PC-3 (cell line): Measurements from ENCODE around the gene MRGPRD. TPM values are rescaled to one million over a fixed set of nuclear protein-coding genes. Genes with fewer than 3 reads are reported as not detected.

ENCODE experiments used
- ATAC-seq: fragments of 200-7000 bp; cut with Tn5 transposase; 2 replicates; pipeline ENCODE4 v1.9.1; 2020; ENCODE audit warnings: mild to moderate bottlenecking, moderate library complexity
- BruUV-seq: library from RNA; stranded (reverse); fragments of 400-500 nt; replicated peaks from 2 replicates; lab custom pipeline; 2021; lab: Mats Ljungman, UMichigan
- CTCF ChIA-PET: fragments of 300-600 bp; sonication (Branson Sonifier 250); formaldehyde crosslinking; loops from one replicate; lab custom pipeline; 2022; ENCODE audit warnings: antibody characterized with exemption; lab: Charles Lee
- POLR2A ChIA-PET: fragments of 300-600 bp; sonication (Branson Sonifier 250); formaldehyde crosslinking; loops from one replicate; lab custom pipeline; 2022; ENCODE audit warnings: antibody characterized with exemption; ENCODE audit not compliant: unreplicated experiment; lab: Charles Lee
- DNase-seq: peaks from one replicate; pipeline ENCODE4 v3.0.0-alpha.2; 2015
- H2AFZ ChIP-seq: fragments of 300-600 bp; sonication (generic); 2 replicates; pipeline ENCODE4 v1.6.0; 2016; ENCODE audit warnings: antibody characterized with exemption, low read length
- H3F3A ChIP-seq: fragments of 300-600 bp; sonication (generic); one replicate; pipeline ENCODE4 v1.6.0; 2017; ENCODE audit warnings: antibody characterized with exemption, low read length, control low read depth, mild to moderate bottlenecking; ENCODE audit not compliant: unreplicated experiment
- H3K27ac ChIP-seq: fragments of 300-600 bp; sonication (generic); 2 replicates; pipeline ENCODE4 v1.5.1; 2016; ENCODE audit warnings: mild to moderate bottlenecking, low read length
- H3K27me3 ChIP-seq: fragments of 300-600 bp; sonication (generic); 2 replicates; pipeline ENCODE4 v1.6.1; 2016; ENCODE audit warnings: low read length, mixed read lengths
- H3K36me3 ChIP-seq: fragments of 300-600 bp; sonication (generic); 2 replicates; pipeline ENCODE4 v1.6.1; 2016; ENCODE audit warnings: low read depth, mixed run types, low read length, mixed read lengths
- H3K4me1 ChIP-seq: fragments of 300-600 bp; sonication (generic); 2 replicates; pipeline ENCODE4 v1.5.1; 2016; ENCODE audit warnings: low read length; ENCODE audit not compliant: insufficient read depth
- H3K4me2 ChIP-seq: fragments of 300-600 bp; sonication (generic); 2 replicates; pipeline ENCODE4 v1.6.0; 2016; ENCODE audit warnings: low read length
- H3K4me3 ChIP-seq: fragments of 300-600 bp; sonication (generic); 2 replicates; pipeline ENCODE4 v1.5.1; 2016; ENCODE audit warnings: mild to moderate bottlenecking, low read length, mixed read lengths
- H3K79me2 ChIP-seq: fragments of 300-600 bp; sonication (generic); 2 replicates; pipeline ENCODE4 v1.6.1; 2017; ENCODE audit warnings: low read length, mixed read lengths
- H3K9ac ChIP-seq: fragments of 300-600 bp; sonication (generic); 2 replicates; pipeline ENCODE4 v1.6.0; 2016; ENCODE audit warnings: mild to moderate bottlenecking, low read length
- H3K9me2 ChIP-seq: fragments of 300-600 bp; sonication (generic); replicated peaks from 2 replicates; pipeline ENCODE4 v1.6.1; 2016; ENCODE audit warnings: mixed run types, low read length, mixed read lengths
- H3K9me3 ChIP-seq: fragments of 300-600 bp; sonication (generic); 2 replicates; pipeline ENCODE4 v1.6.1; 2016; ENCODE audit warnings: low read length, mixed read lengths
- H4K20me1 ChIP-seq: fragments of 300-600 bp; sonication (generic); 2 replicates; pipeline ENCODE4 v1.6.1; 2016; ENCODE audit warnings: low read length, mixed read lengths
- CTCF ChIP-seq: fragments of 300-600 bp; sonication (generic); conservative IDR thresholded peaks from 2 replicates; pipeline ENCODE4 v1.5.1; 2017; ENCODE audit warnings: antibody characterized with exemption, low read depth, mild to moderate bottlenecking, low read length
- EZH2 ChIP-seq: fragments of 300-600 bp; sonication (generic); IDR thresholded peaks from one replicate; pipeline ENCODE4 v1.6.1; 2017; ENCODE audit warnings: antibody characterized with exemption, mild to moderate bottlenecking, low read length; ENCODE audit not compliant: unreplicated experiment
- EZH2phosphoT487 ChIP-seq: fragments of 300-600 bp; sonication (generic); IDR thresholded peaks from 2 replicates; pipeline ENCODE4 v1.6.1; 2018; ENCODE audit warnings: mild to moderate bottlenecking, antibody characterized with exemption, low read length, borderline replicate concordance
- intact Hi-C: fragments of 100-400 bp; cut with micrococcal nuclease; formaldehyde crosslinking; loops from 2 replicates; pipeline ENCODE4 v1.9.0; 2023
- total RNA-seq: library from RNA; depleted of rRNA; stranded (reverse); fragments of >200 nt; gene quantifications from 2 replicates; pipeline ENCODE4 v1.2.3, GENCODE V29; 2014

Gene MRGPRD
- total RNA-seq, 1 experiment from 2014 or later = not detected

GRCh38 chr11:68997124-68997994 lies 16.6 kb upstream of the MRGPRD start:
- CTCF ChIA-PET = no interaction called here
- POLR2A ChIA-PET = no interaction called here
- H3F3A ChIP-seq = no peaks in the 10 kb centered on the region
- intact Hi-C loops = no loop called here
- no peak overlapping the region for H3K9ac ChIP-seq
- 0 out of 2 replicates have a peak, but pooled peaks cover 6% of the 10 kb centered on the region for H3K27me3 ChIP-seq
- H3K9me2 ChIP-seq = no peaks in the 10 kb centered on the region
- no peaks in the 10 kb centered on the region for H3K4me1 ChIP-seq
- ATAC-seq (no peak), DNase-seq (no peak)
- H3K27ac ChIP-seq = no peak overlapping the region
- no peak overlapping the region for H2AFZ ChIP-seq
- TF ChIP-seq EZH2 (no peak), EZH2phosphoT487 (no peak), CTCF (no peak)
- no peaks in the 10 kb centered on the region for H4K20me1 ChIP-seq
- no peaks in the 10 kb centered on the region for H3K9me3 ChIP-seq
- no peak overlapping the region for H3K4me3 ChIP-seq
- no TSS peak for BruUV-seq
- no peaks in the 10 kb centered on the region for H3K79me2 ChIP-seq
- no peaks in the 10 kb centered on the region for H3K36me3 ChIP-seq
- no peak overlapping the region for H3K4me2 ChIP-seq

- POLR2A ChIA-PET = no interaction called here
- CTCF ChIA-PET = no interaction called here
- DNase-seq = no peak
Observed at GRCh38 chr11:68996376-68997123, 15.8 kb upstream of the MRGPRD start.

More at GRCh38 chr11:68996376-68997123, 15.8 kb upstream of the MRGPRD start:
- no TSS peak for BruUV-seq
- H4K20me1 ChIP-seq = no peaks in the 10 kb centered on the region
- no peak overlapping the region for H3K4me2 ChIP-seq
- no peaks in the 10 kb centered on the region for H3F3A ChIP-seq
- H3K9me2 ChIP-seq = no peaks in the 10 kb centered on the region
- no peak for ATAC-seq
- TF ChIP-seq EZH2phosphoT487 = no peak
- TF ChIP-seq CTCF = no peak
- TF ChIP-seq EZH2 = no peak
- intact Hi-C loops = no loop called here
- 0 out of 2 replicates have a peak, but pooled peaks cover 11% of the 10 kb centered on the region for H3K27me3 ChIP-seq
- no peaks in the 10 kb centered on the region for H3K79me2 ChIP-seq
- H3K9ac ChIP-seq = no peak overlapping the region
- no peaks in the 10 kb centered on the region for H3K4me1 ChIP-seq
- no peaks in the 10 kb centered on the region for H3K36me3 ChIP-seq
- H3K27ac ChIP-seq = no peak overlapping the region
- no peak overlapping the region for H2AFZ ChIP-seq
- H3K9me3 ChIP-seq = no peaks in the 10 kb centered on the region
- H3K4me3 ChIP-seq = no peak overlapping the region
